Measurements from ENCODE around the gene CPN1. TPM values are rescaled to one million over a fixed set of nuclear protein-coding genes. Genes with fewer than 3 reads are reported as not detected.

Gene CPN1
- total and polyA plus RNA-seq, 10 donors: not detected

GRCh38 chr10:100008142-100008522 lies 73.5 kb downstream of the CPN1 start:
- Histone ChIP-seq H3K36me3 (no peaks in the 10 kb centered on the region), H3K27me3 (replicated peaks in 1 of 7) (no peaks in the 10 kb centered on the region), H3K9me3 (no peaks in the 10 kb centered on the region), H3K4me1 (peaks cover 20 to 67% (median 44%) of the 10 kb centered on the region in 6 donors), H3K4me3 (peak overlapping the region in 7 of 8 donors; percentile 67 to 85 (median 77)), H3K27ac (peak overlapping the region in 2 of 8 donors; percentile 81 to 86)
- TF ChIP-seq POLR2AphosphoS5 (IDR thresholded peaks at IDR 0.05) (no peak), CTCF (IDR thresholded peaks at IDR 0.05 in 8 of 11, conservative IDR thresholded peaks at IDR 0.05 in 3 of 11) (no peak), POLR2A (IDR thresholded peaks at IDR 0.05) (no peak)
- intact Hi-C loops (cut with DNase I; ENCODE audit: low total_unique reads): no loop called here
- WGBS, 5 donors: 49 to 76% (median 61%) methylated on average over 6 of the region's 6 CpGs
- DNase-seq: no peak

- peaks cover 20 to 72% (median 44%) of the 10 kb centered on the region in 6 donors for H3K4me1 ChIP-seq
- H3K27me3 ChIP-seq (replicated peaks in 1 of 7): no peaks in the 10 kb centered on the region
- intact Hi-C loops (cut with DNase I; ENCODE audit: low total_unique reads): no loop called here
- H3K9me3 ChIP-seq: no peaks in the 10 kb centered on the region
- peak overlapping the region in 3 of 8 donors; percentile 69 to 85 (median 80) for H3K4me3 ChIP-seq
- WGBS, 5 donors: 59 to 78% (median 65%) methylated on average over 10 of the region's 10 CpGs
- no peak for DNase-seq
- no peak for TF ChIP-seq CTCF (IDR thresholded peaks at IDR 0.05 in 8 of 11, conservative IDR thresholded peaks at IDR 0.05 in 3 of 11)
- no peak for TF ChIP-seq POLR2AphosphoS5 (IDR thresholded peaks at IDR 0.05)
- H3K36me3 ChIP-seq: no peaks in the 10 kb centered on the region
- peak overlapping the region in 4 of 8 donors; percentile 58 to 80 (median 70) for H3K27ac ChIP-seq
Observed at GRCh38 chr10:100007231-100008141, 74.2 kb downstream of the CPN1 start.

- H3K36me3 ChIP-seq: no peaks in the 10 kb centered on the region
- no peaks in the 10 kb centered on the region for H3K9me3 ChIP-seq
- peak overlapping the region in 1 of 8 donors; percentile 15 for H3K4me3 ChIP-seq
- peaks cover 20 to 72% (median 44%) of the 10 kb centered on the region in 6 donors for H3K4me1 ChIP-seq
- no peak for TF ChIP-seq POLR2AphosphoS5 (IDR thresholded peaks at IDR 0.05)
- TF ChIP-seq POLR2A (IDR thresholded peaks at IDR 0.05): no peak
- TF ChIP-seq CTCF (IDR thresholded peaks at IDR 0.05 in 8 of 11, conservative IDR thresholded peaks at IDR 0.05 in 3 of 11): no peak
- intact Hi-C loops (cut with DNase I; ENCODE audit: low total_unique reads): no loop called here
- H3K27ac ChIP-seq: peak overlapping the region in 7 of 8 donors; percentile 52 to 80 (median 71)
- H3K27me3 ChIP-seq (replicated peaks in 1 of 7): no peaks in the 10 kb centered on the region
- DNase-seq: no peak
- WGBS, 5 donors: 38 to 58% (median 50%) methylated on average over 4 of the region's 4 CpGs
Observed at GRCh38 chr10:100006243-100006886, 75.3 kb downstream of the CPN1 start.
